ENCODE data around the gene BCAS3. TPM values are rescaled to one million over a fixed set of nuclear protein-coding genes. Genes with fewer than 3 reads are reported as not detected.

The BCAS3 gene
- total RNA-seq, 1 experiment from 2014 or later: 26.6 TPM

Small RNA genes lying within 50 kb of the gene (small RNA-seq; reads per million reads assigned to genes)
- gene RF00019 (0 reads per million in 2 experiments), gene RN7SL448P (0 reads per million in 2 experiments), gene RN7SL606P (0 to 0.06 reads per million in 2 experiments), gene RNU6-623P (0 reads per million in 2 experiments)

Other genes starting within 250 kb of the BCAS3 start
- 18.7 and 21.5 TPM in 2 replicates for gene APPBP2, start 151.6 kb upstream of the BCAS3 start, total RNA-seq (2014; rRNA removed; shearing (Covaris generic))
- gene PPM1D, start 77.7 kb upstream of the BCAS3 start, total RNA-seq (2014; rRNA removed; shearing (Covaris generic)): 10.2 and 10.5 TPM in 2 replicates

All from NCI-H460 (cell line).